GM12875 (cell line): ENCODE results near the gene ANKRD18B.
A peak's percentile ranks its signal among the peaks of the same experiment; 100 is the strongest.
"Not testable (repeated sequence)": the region's sequence is repeated elsewhere in the genome, so short reads cannot be mapped to it uniquely, and the experiment has no call there.

Source experiments
- H3K4me3 ChIP-seq: one replicate; pipeline ENCODE4 v1.5.1; 2011; ENCODE audit warnings: low read depth, low read length, control low read depth
- TF ChIP-seq, protein P1 (sequence below): IDR thresholded peaks from 2 replicates; pipeline ENCODE4 v1.5.1; 2011; ENCODE audit warnings: low read depth, mild to moderate bottlenecking, control low read depth, inconsistent platforms, low read length, moderate library complexity, borderline replicate concordance; ENCODE audit not compliant: insufficient read depth

The ANKRD18B gene

DNA sequence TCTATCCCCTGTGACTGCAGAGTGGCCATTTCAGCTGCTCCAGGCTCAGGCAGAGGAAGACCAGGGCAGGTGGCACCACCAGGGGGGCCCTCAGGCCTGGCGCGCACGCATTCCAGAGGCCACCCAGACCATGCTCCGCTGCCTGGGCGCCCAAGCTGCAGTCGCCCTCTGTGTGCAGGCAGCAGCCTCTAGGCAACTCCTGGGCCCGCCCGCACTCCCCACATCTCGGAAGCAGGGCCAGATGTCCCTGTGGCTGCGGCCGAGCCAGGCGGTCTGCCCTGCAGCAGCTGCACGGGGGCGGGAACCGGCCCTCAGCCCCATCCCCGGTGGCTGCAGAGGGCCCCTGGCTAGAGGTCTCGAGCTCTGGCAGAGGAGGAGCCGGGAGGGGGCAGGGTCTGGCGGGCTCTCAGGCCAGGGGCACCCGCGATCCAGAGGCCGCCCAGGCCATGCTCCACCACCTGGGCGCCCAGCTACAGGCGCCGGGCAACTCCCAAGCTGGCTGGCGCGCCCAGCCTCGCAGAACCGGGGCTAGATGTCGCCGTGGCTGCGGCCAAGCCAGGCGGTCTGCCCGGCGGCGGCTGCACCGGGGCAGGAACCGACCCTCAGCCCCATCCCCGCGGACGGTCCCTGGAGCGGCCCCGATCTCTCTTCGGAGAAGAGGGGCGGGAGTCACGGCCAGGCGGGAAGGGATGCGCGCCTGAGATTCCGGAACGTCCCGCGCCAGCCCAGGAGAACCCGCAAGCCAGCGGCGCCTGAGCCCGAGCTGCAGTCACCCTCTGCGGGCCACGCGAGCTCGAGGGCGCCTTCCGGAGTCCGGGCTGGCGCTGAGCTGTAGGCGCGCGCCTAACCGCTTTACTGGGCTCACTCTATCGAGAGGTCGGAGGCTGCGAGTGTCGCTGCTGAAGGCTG lies at the start of gene ANKRD18B:
Gene ANKRD18B (plus strand): TSS at position 855 of the 909 bp plus-strand sequence. CDS start 239 bp downstream, outside the sequence.
- not testable (repeated sequence) for H3K4me3 ChIP-seq
- TF ChIP-seq, protein P1, sequence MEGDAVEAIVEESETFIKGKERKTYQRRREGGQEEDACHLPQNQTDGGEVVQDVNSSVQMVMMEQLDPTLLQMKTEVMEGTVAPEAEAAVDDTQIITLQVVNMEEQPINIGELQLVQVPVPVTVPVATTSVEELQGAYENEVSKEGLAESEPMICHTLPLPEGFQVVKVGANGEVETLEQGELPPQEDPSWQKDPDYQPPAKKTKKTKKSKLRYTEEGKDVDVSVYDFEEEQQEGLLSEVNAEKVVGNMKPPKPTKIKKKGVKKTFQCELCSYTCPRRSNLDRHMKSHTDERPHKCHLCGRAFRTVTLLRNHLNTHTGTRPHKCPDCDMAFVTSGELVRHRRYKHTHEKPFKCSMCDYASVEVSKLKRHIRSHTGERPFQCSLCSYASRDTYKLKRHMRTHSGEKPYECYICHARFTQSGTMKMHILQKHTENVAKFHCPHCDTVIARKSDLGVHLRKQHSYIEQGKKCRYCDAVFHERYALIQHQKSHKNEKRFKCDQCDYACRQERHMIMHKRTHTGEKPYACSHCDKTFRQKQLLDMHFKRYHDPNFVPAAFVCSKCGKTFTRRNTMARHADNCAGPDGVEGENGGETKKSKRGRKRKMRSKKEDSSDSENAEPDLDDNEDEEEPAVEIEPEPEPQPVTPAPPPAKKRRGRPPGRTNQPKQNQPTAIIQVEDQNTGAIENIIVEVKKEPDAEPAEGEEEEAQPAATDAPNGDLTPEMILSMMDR = 0 out of 2 replicates have a peak, but pooled peaks have one; percentile 8

DNA sequence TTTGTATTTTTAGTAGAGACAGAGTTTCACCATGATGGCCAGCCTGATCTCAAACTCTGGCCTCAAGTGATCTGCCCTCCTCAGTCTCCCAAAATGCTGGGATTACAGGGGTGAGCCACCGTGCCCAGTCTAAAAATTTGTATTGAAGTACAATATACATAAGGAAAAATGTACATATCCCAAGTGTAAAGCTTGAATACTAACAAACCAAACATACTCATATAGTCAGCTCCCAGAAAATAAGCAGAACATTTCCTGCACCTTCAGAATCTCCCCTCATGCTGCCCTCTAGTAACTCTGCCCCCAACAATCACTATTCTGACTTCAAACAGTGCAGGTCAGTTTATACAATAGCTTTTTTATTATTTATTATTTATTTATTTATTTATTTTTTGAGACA lies 48.7 kb upstream of the ANKRD18B start:
- TF ChIP-seq, protein P1 = no peak
- no peak overlapping the region for H3K4me3 ChIP-seq

DNA sequence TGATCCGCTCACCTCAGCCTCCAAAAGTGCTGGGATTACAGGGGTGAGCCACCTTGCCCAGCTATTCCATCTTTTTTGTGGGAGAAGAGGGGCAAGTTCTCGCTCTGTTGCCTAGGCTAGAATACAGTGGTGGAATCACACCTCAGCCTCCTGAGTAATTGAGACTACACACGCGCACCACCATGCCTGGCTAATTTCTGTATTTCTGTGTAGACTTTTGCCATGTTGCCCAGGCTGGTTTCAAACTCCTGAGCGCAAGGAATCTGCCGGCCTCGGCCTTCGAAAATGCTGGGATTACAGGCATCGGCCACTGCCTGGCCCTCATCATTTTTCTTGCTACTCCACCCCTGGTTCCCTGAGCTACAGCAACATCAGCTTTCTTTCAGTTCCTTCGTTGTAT lies 47.5 kb upstream of the ANKRD18B start:
- H3K4me3 ChIP-seq = no peak overlapping the region
- TF ChIP-seq, protein P1 = no peak

DNA sequence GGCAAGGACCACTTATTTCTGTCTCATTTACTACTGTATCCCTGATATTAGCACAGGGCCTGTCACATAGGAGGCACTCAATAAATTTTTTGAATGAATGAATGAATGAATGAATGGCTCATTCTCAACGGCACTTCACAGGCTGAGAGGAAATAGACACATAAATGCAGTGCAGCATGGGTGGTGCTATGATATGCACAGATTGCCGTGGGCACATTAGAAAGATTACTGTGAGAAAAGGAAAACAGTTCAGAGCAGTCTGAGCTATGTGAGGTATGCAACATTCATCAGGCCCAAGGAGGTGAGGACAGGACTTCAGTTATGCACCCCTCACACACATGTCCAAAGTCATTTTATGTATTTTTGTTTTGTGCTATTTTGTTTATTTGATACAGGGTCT lies 43.9 kb upstream of the ANKRD18B start:
- TF ChIP-seq, protein P1 = no peak
- no peak overlapping the region for H3K4me3 ChIP-seq

DNA sequence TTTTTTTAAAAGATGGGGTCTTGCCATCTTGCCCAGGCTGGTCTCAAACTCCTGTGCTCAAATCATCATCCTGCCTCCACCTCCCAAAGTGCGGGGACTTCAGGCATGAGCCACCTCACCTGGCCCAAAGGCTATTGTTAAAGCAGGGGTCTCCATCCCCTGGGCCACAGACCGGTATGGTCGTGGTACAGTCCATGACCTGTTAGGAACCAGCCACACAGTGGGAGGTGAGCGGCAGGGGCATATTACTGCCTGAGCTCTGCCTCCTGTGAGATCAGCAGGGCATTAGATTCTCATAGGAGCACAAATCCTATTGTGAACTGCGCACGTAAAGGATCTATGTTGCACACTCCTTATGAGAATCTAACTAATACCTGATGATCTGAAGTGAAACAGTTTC lies 43.1 kb upstream of the ANKRD18B start:
- no peak overlapping the region for H3K4me3 ChIP-seq
- TF ChIP-seq, protein P1 = no peak

DNA sequence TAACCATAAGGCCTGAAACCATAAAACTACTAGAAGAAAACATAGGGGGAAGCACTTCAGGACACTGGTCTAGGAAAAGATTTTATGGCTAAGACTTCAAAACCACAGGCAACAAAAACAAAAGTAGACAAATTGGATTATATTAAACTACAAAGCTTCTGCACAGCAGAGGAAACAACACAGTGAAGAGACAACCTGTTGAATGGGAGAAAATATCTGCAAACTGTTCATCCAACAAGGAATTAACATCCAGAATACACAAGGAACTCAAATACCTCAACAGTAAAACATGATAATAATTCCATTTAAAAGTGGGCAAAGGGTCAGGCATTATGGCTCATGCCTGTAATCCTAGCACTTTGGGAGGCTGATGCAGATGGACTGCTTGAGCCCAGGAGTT lies 38.7 kb upstream of the ANKRD18B start:
- H3K4me3 ChIP-seq = not testable (repeated sequence)

DNA sequence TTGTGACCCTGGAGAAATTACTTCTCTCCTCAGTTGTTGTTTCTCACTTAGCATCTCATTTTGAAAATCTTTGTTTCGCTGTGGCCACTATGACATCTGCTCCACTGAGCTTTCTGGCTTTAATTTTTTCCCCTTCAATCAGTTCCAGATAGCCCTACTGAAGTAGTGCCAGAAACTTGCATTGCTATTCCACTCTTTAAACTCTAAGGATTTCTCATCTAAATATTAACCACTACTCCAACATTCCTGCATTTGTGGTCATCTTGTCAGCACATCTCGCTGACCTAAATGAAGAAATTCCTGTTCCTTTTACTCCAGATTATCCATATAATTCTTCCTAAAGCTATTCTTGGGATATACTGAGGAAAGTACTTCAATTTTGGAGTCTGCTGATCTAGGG lies 35.0 kb upstream of the ANKRD18B start:
- no peak overlapping the region for H3K4me3 ChIP-seq
- TF ChIP-seq, protein P1 = no peak

DNA sequence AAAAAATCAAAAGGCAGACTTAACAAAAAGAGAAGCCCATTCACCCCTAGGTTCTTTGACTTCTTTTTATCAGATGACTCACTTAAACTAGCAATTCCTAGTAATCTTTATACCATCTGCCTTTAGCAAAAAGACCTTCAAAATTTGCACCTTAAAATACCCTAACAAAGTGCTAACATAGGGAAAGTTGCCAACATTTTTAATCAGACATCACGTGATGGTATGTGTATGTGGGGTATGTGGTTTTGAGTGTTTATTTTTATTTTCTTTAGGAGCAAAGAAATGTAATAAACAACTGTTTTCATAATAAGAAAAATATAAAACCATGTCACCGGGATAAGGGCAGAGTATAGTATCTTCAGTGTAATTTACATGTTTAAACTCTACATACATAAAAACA lies 30.2 kb upstream of the ANKRD18B start:
- not testable (repeated sequence) for H3K4me3 ChIP-seq
